Endothelial cell (in vitro differentiated cells): ENCODE measurements around the gene HMCN2. TPM values are rescaled to one million over a fixed set of nuclear protein-coding genes. Genes with fewer than 3 reads are reported as not detected.

Experiments
- DNase-seq: peaks from one replicate; pipeline ENCODE4 v3.0.0; 2021; ENCODE audit warnings: low spot score
- H3K27ac Mint-ChIP-seq: one replicate; pipeline ENCODE4 v1.8.0; 2021; ENCODE audit warnings: mixed read lengths, inconsistent platforms; ENCODE audit not compliant: unreplicated experiment
- H3K27me3 Mint-ChIP-seq: one replicate; pipeline ENCODE4 v1.8.0; 2021; ENCODE audit warnings: mild to moderate bottlenecking, moderate library complexity, mixed read lengths, inconsistent platforms; ENCODE audit not compliant: unreplicated experiment
- H3K36me3 Mint-ChIP-seq: one replicate; pipeline ENCODE4 v1.8.0; 2021; ENCODE audit warnings: mild to moderate bottlenecking, low read depth, mixed read lengths, inconsistent platforms; ENCODE audit not compliant: unreplicated experiment
- H3K4me1 Mint-ChIP-seq: one replicate; pipeline ENCODE4 v1.8.0; 2021; ENCODE audit warnings: mild to moderate bottlenecking, mixed read lengths, inconsistent platforms; ENCODE audit not compliant: unreplicated experiment
- H3K4me3 Mint-ChIP-seq: one replicate; pipeline ENCODE4 v1.8.0; 2021; ENCODE audit warnings: mild to moderate bottlenecking, mixed read lengths, inconsistent platforms; ENCODE audit not compliant: unreplicated experiment
- H3K9me3 Mint-ChIP-seq: one replicate; pipeline ENCODE4 v1.8.0; 2021; ENCODE audit warnings: mixed read lengths, inconsistent platforms; ENCODE audit not compliant: unreplicated experiment
- total RNA-seq: library from RNA; stranded (reverse); fragmentation: NEBNext Ultra II Directional; extraction: Animal tissue kit (Norgen Biotek cat#: 25700); gene quantifications from one replicate; pipeline ENCODE4 v1.2.1, GENCODE V29; 2021; ENCODE audit not compliant: unreplicated experiment
- TF ChIP-seq, protein P1 (sequence below): fragments of 200-600 bp; sonication (generic); IDR thresholded peaks from one replicate; pipeline ENCODE4 v1.5.0; 2021; ENCODE audit warnings: antibody characterized with exemption; ENCODE audit not compliant: unreplicated experiment

HMCN2 gene
- total RNA-seq, 1 donor from 2014 or later, result 29.6 TPM

DNA sequence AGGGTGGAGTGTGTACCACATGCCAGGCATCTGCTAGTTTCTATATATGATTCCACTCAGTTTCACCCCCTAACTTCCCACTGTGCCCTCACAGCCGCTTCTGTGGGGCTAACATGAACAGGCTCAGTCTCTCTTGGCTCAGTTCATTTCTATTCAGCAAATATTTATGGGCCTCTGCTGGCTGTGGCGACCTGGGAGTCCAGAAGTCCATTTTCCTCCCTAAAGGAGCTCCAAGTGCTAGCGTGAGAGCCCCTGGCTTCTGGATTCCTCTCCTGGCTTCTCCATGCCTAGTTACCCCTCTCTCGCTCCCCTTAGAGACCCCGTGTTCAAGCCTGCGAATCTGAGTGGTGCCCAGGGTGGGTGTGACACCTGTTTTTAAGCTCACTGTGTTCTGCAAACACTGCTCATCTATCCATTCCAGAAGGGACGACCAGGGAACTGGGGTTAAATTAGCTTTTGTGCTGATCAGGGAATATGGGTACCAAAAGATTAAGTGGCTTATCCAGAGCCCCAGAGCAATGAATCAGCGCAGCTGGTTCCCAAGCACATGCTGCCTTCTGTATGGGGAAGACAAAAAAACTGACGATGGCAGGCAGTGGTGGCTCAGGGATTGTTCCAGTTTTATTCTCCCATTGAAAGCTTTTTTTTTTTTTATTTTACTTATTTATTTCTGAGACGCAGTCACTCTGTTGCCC lies 57.6 kb downstream of the HMCN2 start:
- Mint-ChIP-seq H3K36me3 (peaks cover 8% of the 10 kb centered on the region), H3K27ac (no peak overlapping the region), H3K4me1 (peaks cover 3% of the 10 kb centered on the region), H3K27me3 (peaks cover 4% of the 10 kb centered on the region), H3K9me3 (no peaks in the 10 kb centered on the region), H3K4me3 (no peak overlapping the region)
- no peak for DNase-seq
- TF ChIP-seq, protein P1, sequence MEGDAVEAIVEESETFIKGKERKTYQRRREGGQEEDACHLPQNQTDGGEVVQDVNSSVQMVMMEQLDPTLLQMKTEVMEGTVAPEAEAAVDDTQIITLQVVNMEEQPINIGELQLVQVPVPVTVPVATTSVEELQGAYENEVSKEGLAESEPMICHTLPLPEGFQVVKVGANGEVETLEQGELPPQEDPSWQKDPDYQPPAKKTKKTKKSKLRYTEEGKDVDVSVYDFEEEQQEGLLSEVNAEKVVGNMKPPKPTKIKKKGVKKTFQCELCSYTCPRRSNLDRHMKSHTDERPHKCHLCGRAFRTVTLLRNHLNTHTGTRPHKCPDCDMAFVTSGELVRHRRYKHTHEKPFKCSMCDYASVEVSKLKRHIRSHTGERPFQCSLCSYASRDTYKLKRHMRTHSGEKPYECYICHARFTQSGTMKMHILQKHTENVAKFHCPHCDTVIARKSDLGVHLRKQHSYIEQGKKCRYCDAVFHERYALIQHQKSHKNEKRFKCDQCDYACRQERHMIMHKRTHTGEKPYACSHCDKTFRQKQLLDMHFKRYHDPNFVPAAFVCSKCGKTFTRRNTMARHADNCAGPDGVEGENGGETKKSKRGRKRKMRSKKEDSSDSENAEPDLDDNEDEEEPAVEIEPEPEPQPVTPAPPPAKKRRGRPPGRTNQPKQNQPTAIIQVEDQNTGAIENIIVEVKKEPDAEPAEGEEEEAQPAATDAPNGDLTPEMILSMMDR, result no peak

DNA sequence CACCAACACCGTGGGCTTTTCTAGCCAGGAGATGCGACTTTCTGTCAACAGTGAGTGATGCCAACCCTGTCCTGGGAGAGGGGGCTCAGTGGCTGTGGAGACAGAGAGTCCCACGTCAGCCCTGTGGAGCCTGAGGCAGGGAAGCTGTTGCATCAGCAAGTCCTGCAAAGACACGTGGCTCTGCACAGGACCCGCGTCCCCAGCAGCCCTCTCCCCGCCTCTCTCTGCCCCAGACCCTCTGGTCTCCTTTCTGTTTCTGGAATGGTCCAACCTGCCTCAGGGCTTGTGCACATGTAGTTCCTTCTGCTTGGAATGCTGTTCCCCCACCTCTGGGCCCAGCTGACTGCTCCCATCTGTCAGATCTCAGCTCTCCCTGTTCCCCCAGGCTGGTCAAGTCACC lies 60.4 kb downstream of the HMCN2 start:
- H3K27me3 Mint-ChIP-seq, result peaks cover 14% of the 10 kb centered on the region
- TF ChIP-seq, protein P1, result no peak
- no peaks in the 10 kb centered on the region for H3K9me3 Mint-ChIP-seq
- H3K27ac Mint-ChIP-seq, result no peak overlapping the region
- peaks cover 14% of the 10 kb centered on the region for H3K36me3 Mint-ChIP-seq
- DNase-seq, result no peak
- H3K4me3 Mint-ChIP-seq, result no peak overlapping the region
- H3K4me1 Mint-ChIP-seq, result peaks cover 21% of the 10 kb centered on the region

DNA sequence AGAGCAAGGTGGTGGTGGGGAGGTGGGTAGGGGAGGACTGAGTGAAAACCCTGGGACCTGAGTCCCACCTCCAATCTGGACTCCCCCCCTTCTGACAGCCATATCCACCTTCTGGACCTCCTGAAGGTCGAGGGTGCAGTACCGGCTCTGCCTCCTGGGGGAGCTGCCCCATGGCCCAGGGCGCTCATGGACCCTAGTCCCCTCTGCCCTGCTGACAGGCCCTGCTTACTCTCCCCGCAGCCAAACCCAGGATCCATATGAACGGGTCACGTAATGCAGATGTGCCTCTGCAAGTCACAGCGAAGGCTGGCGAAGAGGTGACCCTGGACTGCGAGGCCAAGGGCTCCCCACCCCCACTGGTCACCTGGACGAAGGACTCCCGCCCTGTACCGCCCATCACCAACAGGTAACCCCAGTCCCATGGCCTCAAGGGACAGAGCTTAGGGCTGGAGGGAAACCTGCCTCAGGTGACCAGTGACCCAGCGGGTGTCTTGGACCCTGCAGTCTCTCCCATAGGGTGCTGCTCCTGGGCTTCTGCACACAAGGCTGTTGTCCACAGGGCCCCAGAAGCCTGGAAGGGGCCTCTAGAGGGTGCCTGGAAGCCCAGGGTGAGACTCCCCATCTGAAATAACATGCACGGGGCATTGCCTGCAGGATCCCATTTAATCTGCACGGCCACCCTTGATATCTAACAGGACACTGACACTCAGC lies 61.7 kb downstream of the HMCN2 start:
- peak; percentile 60 for DNase-seq
- Mint-ChIP-seq H3K27me3 (peaks cover 13% of the 10 kb centered on the region), H3K36me3 (peaks cover 14% of the 10 kb centered on the region), H3K4me1 (peaks cover 21% of the 10 kb centered on the region), H3K9me3 (no peaks in the 10 kb centered on the region), H3K4me3 (no peak overlapping the region), H3K27ac (no peak overlapping the region)
- TF ChIP-seq, protein P1, result peak; percentile 48

DNA sequence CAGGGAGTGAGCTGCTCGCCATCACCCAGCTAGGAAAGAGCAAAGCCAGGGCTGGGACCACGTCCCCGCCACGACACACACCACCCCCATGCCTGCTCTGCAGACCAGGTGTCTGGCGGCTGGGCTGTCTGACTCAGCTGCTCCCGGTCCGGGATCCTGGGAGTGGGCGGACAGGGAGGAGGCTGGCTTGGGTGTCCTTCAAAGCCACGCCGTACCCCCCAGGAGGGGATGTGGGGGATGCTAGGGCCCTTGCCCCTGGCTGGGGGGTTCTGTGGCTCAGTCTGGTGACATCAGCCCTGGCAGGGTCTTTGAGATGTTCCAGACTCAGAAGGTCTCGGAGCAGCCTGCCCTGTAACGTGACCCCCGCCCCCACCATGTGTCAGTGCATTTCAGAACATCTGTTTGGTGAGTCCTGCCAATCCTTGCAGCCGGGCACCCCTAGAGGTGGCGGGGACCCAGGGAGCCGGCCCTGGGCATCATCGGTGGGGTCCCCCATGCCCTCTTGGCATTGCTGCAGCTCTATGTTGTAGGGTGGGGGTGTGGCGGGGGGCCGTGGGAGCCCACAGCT lies 62.3 kb downstream of the HMCN2 start:
- Mint-ChIP-seq H3K9me3 (no peaks in the 10 kb centered on the region), H3K27ac (no peak overlapping the region), H3K4me1 (peaks cover 21% of the 10 kb centered on the region), H3K27me3 (peaks cover 13% of the 10 kb centered on the region), H3K36me3 (peaks cover 14% of the 10 kb centered on the region), H3K4me3 (no peak overlapping the region)
- TF ChIP-seq, protein P1, result no peak
- DNase-seq, result no peak
